ENCODE results near the gene GPR149.
A peak's percentile ranks its signal among the peaks of the same experiment; 100 is the strongest.
"Not testable (repeated sequence)": the region's sequence is repeated elsewhere in the genome, so short reads cannot be mapped to it uniquely, and the experiment has no call there.

The GPR149 gene

GRCh38 chr3:154430014-154430413, at the start of gene GPR149:
Gene GPR149 (minus strand): TSS chr3:154430190. CDS start chr3:154429615, 575 bp downstream.
- H3K9ac ChIP-seq (ENCODE audit: low read length) = no peak within 1 kb of the TSS
- H3K4me1 ChIP-seq (ENCODE audit: insufficient read depth, low read length) = no peaks in the 10 kb centered on the region
- H3K4me3 ChIP-seq (ENCODE audit: low read depth in 1 of 2, low read length in 2 of 2) = no peak within 1 kb of the TSS
- peaks cover 3 to 17% of the 10 kb centered on the region in 2 donors for H3K27me3 ChIP-seq (ENCODE audit: control insufficient read depth in 1 of 2, insufficient read depth in 2 of 2, low read length in 2 of 2)
- no peaks in the 10 kb centered on the region for H3K36me3 ChIP-seq (ENCODE audit: insufficient read depth, low read length)
- H3K27ac ChIP-seq (ENCODE audit: low read depth, low read length) = no peak within 1 kb of the TSS
- no peaks in the 10 kb centered on the region for H3K9me3 ChIP-seq (ENCODE audit: low read length)

- Histone ChIP-seq H3K9ac (ENCODE audit: low read length) (no peak overlapping the region), H3K27me3 (ENCODE audit: control insufficient read depth in 1 of 2, insufficient read depth in 2 of 2, low read length in 2 of 2) (no peaks in the 10 kb centered on the region), H3K9me3 (ENCODE audit: low read length) (no peaks in the 10 kb centered on the region), H3K4me1 (ENCODE audit: insufficient read depth, low read length) (no peaks in the 10 kb centered on the region), H3K4me3 (ENCODE audit: low read depth in 1 of 2, low read length in 2 of 2) (no peak overlapping the region), H3K27ac (ENCODE audit: low read depth, low read length) (no peak overlapping the region), H3K36me3 (ENCODE audit: insufficient read depth, low read length) (no peaks in the 10 kb centered on the region)
These were observed 43.8 kb upstream of the GPR149 start for GRCh38 chr3:154473769-154474168.

GRCh38 chr3:154469585-154469984, 39.6 kb upstream of the GPR149 start:
- Histone ChIP-seq H3K27me3 (ENCODE audit: control insufficient read depth in 1 of 2, insufficient read depth in 2 of 2, low read length in 2 of 2) (no peaks in the 10 kb centered on the region), H3K9ac (ENCODE audit: low read length) (no peak overlapping the region), H3K27ac (ENCODE audit: low read depth, low read length) (no peak overlapping the region), H3K36me3 (ENCODE audit: insufficient read depth, low read length) (no peaks in the 10 kb centered on the region), H3K4me3 (ENCODE audit: low read depth in 1 of 2, low read length in 2 of 2) (no peak overlapping the region), H3K4me1 (ENCODE audit: insufficient read depth, low read length) (no peaks in the 10 kb centered on the region), H3K9me3 (ENCODE audit: low read length) (no peaks in the 10 kb centered on the region)

GRCh38 chr3:154464440-154465190, 34.6 kb upstream of the GPR149 start:
- Histone ChIP-seq H3K4me1 (ENCODE audit: insufficient read depth, low read length) (no peaks in the 10 kb centered on the region), H3K9me3 (ENCODE audit: low read length) (no peaks in the 10 kb centered on the region), H3K27ac (ENCODE audit: low read depth, low read length) (no peak overlapping the region), H3K36me3 (ENCODE audit: insufficient read depth, low read length) (no peaks in the 10 kb centered on the region), H3K9ac (ENCODE audit: low read length) (no peak overlapping the region), H3K4me3 (ENCODE audit: low read depth in 1 of 2, low read length in 2 of 2) (no peak overlapping the region), H3K27me3 (ENCODE audit: control insufficient read depth in 1 of 2, insufficient read depth in 2 of 2, low read length in 2 of 2) (no peaks in the 10 kb centered on the region)

- Histone ChIP-seq H3K4me3 (ENCODE audit: low read depth in 1 of 2, low read length in 2 of 2) (no peak overlapping the region), H3K27me3 (ENCODE audit: control insufficient read depth in 1 of 2, insufficient read depth in 2 of 2, low read length in 2 of 2) (no peaks in the 10 kb centered on the region)
These were observed 28.6 kb upstream of the GPR149 start for GRCh38 chr3:154458560-154458959.

GRCh38 chr3:154439081-154439480, 9.1 kb upstream of the GPR149 start:
- not testable (repeated sequence) for H3K9ac ChIP-seq (ENCODE audit: low read length); H3K27ac ChIP-seq (ENCODE audit: low read depth, low read length); H3K4me1 ChIP-seq (ENCODE audit: insufficient read depth, low read length); H3K27me3 ChIP-seq (ENCODE audit: control insufficient read depth in 1 of 2, insufficient read depth in 2 of 2, low read length in 2 of 2); H3K9me3 ChIP-seq (ENCODE audit: low read length); H3K4me3 ChIP-seq (ENCODE audit: low read depth in 1 of 2, low read length in 2 of 2); H3K36me3 ChIP-seq (ENCODE audit: insufficient read depth, low read length)

More at GRCh38 chr3:154458560-154458959, 28.6 kb upstream of the GPR149 start:
- Histone ChIP-seq H3K9ac (ENCODE audit: low read length) (no peak overlapping the region), H3K9me3 (ENCODE audit: low read length) (no peaks in the 10 kb centered on the region), H3K36me3 (ENCODE audit: insufficient read depth, low read length) (no peaks in the 10 kb centered on the region), H3K4me1 (ENCODE audit: insufficient read depth, low read length) (no peaks in the 10 kb centered on the region), H3K27ac (ENCODE audit: low read depth, low read length) (no peak overlapping the region)

- H3K36me3 ChIP-seq (ENCODE audit: insufficient read depth, low read length) = no peaks in the 10 kb centered on the region
- peaks cover 3 to 17% of the 10 kb centered on the region in 2 donors for H3K27me3 ChIP-seq (ENCODE audit: control insufficient read depth in 1 of 2, insufficient read depth in 2 of 2, low read length in 2 of 2)
- H3K4me3 ChIP-seq (ENCODE audit: low read depth in 1 of 2, low read length in 2 of 2) = no peak overlapping the region
- no peaks in the 10 kb centered on the region for H3K9me3 ChIP-seq (ENCODE audit: low read length)
- H3K9ac ChIP-seq (ENCODE audit: low read length) = no peak overlapping the region
- no peaks in the 10 kb centered on the region for H3K4me1 ChIP-seq (ENCODE audit: insufficient read depth, low read length)
- no peak overlapping the region for H3K27ac ChIP-seq (ENCODE audit: low read depth, low read length)
These were observed 1.1 kb upstream of the GPR149 start for GRCh38 chr3:154431043-154431442.

- Histone ChIP-seq H3K4me3 (ENCODE audit: low read depth in 1 of 2, low read length in 2 of 2) (peak overlapping the region in 1 of 2 donors; percentile 22), H3K27me3 (ENCODE audit: control insufficient read depth in 1 of 2, insufficient read depth in 2 of 2, low read length in 2 of 2) (peaks cover 3 to 17% of the 10 kb centered on the region in 2 donors), H3K9me3 (ENCODE audit: low read length) (no peaks in the 10 kb centered on the region), H3K36me3 (ENCODE audit: insufficient read depth, low read length) (no peaks in the 10 kb centered on the region), H3K9ac (ENCODE audit: low read length) (no peak overlapping the region), H3K4me1 (ENCODE audit: insufficient read depth, low read length) (no peaks in the 10 kb centered on the region), H3K27ac (ENCODE audit: low read depth, low read length) (no peak overlapping the region)
These were observed 1.4 kb downstream of the GPR149 start for GRCh38 chr3:154428286-154429206.

- H3K9ac ChIP-seq (ENCODE audit: low read length) = no peak overlapping the region
- no peaks in the 10 kb centered on the region for H3K36me3 ChIP-seq (ENCODE audit: insufficient read depth, low read length)
- peak overlapping the region in 1 of 2 donors; percentile 22 for H3K4me3 ChIP-seq (ENCODE audit: low read depth in 1 of 2, low read length in 2 of 2)
- peaks cover 3 to 17% of the 10 kb centered on the region in 2 donors for H3K27me3 ChIP-seq (ENCODE audit: control insufficient read depth in 1 of 2, insufficient read depth in 2 of 2, low read length in 2 of 2)
- no peaks in the 10 kb centered on the region for H3K9me3 ChIP-seq (ENCODE audit: low read length)
- H3K4me1 ChIP-seq (ENCODE audit: insufficient read depth, low read length) = no peaks in the 10 kb centered on the region
- H3K27ac ChIP-seq (ENCODE audit: low read depth, low read length) = no peak overlapping the region
These were observed 2.2 kb downstream of the GPR149 start for GRCh38 chr3:154427685-154428285.

- no peaks in the 10 kb centered on the region for H3K36me3 ChIP-seq (ENCODE audit: insufficient read depth, low read length)
- no peak overlapping the region for H3K9ac ChIP-seq (ENCODE audit: low read length)
- H3K9me3 ChIP-seq (ENCODE audit: low read length) = no peaks in the 10 kb centered on the region
- H3K27ac ChIP-seq (ENCODE audit: low read depth, low read length) = no peak overlapping the region
- peaks cover 0 to under 1% of the 10 kb centered on the region in 2 donors for H3K27me3 ChIP-seq (ENCODE audit: control insufficient read depth in 1 of 2, insufficient read depth in 2 of 2, low read length in 2 of 2)
- H3K4me3 ChIP-seq (ENCODE audit: low read depth in 1 of 2, low read length in 2 of 2) = no peak overlapping the region
- H3K4me1 ChIP-seq (ENCODE audit: insufficient read depth, low read length) = no peaks in the 10 kb centered on the region
These were observed 7.3 kb downstream of the GPR149 start for GRCh38 chr3:154422694-154423093.

- H3K9ac ChIP-seq (ENCODE audit: low read length) = no peak overlapping the region
- no peaks in the 10 kb centered on the region for H3K4me1 ChIP-seq (ENCODE audit: insufficient read depth, low read length)
- H3K27ac ChIP-seq (ENCODE audit: low read depth, low read length) = no peak overlapping the region
- no peaks in the 10 kb centered on the region for H3K27me3 ChIP-seq (ENCODE audit: control insufficient read depth in 1 of 2, insufficient read depth in 2 of 2, low read length in 2 of 2)
- H3K4me3 ChIP-seq (ENCODE audit: low read depth in 1 of 2, low read length in 2 of 2) = no peak overlapping the region
- no peaks in the 10 kb centered on the region for H3K36me3 ChIP-seq (ENCODE audit: insufficient read depth, low read length)
- H3K9me3 ChIP-seq (ENCODE audit: low read length) = no peaks in the 10 kb centered on the region
These were observed 8.9 kb downstream of the GPR149 start for GRCh38 chr3:154421083-154421482.

Measured in muscle layer of colon (tissue), 2 donors.